ENCODE data around the gene ITGAD.

- TF ChIP-seq CTCF (IDR thresholded peaks at IDR 0.05) (no peak), POLR2A (IDR thresholded peaks at IDR 0.05) (no peak)
Observed at GRCh38 chr16:31467151-31467773, 74.1 kb downstream of the ITGAD start.

All from heart left ventricle (tissue), 13 donors.